NCI-H1436 (cell line): ENCODE measurements around the gene OTOP1.
"Not testable (repeated sequence)": the region's sequence is repeated elsewhere in the genome, so short reads cannot be mapped to it uniquely, and the experiment has no call there.

ENCODE experiments used
- DNase-seq: peaks from one replicate; lab custom pipeline; 2025; lab: John Stamatoyannopoulos, UW

The OTOP1 gene

GRCh38 chr4:4164532-4165173 lies 62.1 kb downstream of the OTOP1 start:
- not testable (repeated sequence) for DNase-seq

GRCh38 chr4:4162186-4162585 lies 64.5 kb downstream of the OTOP1 start:
- DNase-seq: not testable (repeated sequence)

GRCh38 chr4:4160956-4161665 lies 65.6 kb downstream of the OTOP1 start:
- DNase-seq: not testable (repeated sequence)

- DNase-seq: not testable (repeated sequence)
Observed at GRCh38 chr4:4145622-4146021, 81.1 kb downstream of the OTOP1 start.

GRCh38 chr4:4143376-4143775 lies 83.4 kb downstream of the OTOP1 start:
- not testable (repeated sequence) for DNase-seq

GRCh38 chr4:4142679-4143078 lies 84.0 kb downstream of the OTOP1 start:
- DNase-seq: not testable (repeated sequence)

- DNase-seq: not testable (repeated sequence)
Observed at GRCh38 chr4:4141186-4141585, 85.5 kb downstream of the OTOP1 start.
